Neural cell (in vitro differentiated cells): Measurements from ENCODE around the gene MKNK1.

Experiments used
- EP300 ChIP-seq: fragments of 450-650 bp; conservative IDR thresholded peaks from 2 replicates; pipeline ENCODE4 v1.6.1; 2014; ENCODE audit warnings: antibody characterized with exemption, mild to moderate bottlenecking, moderate library complexity; ENCODE audit not compliant: poor library complexity, severe bottlenecking
- EZH2 ChIP-seq: fragments of 200-600, 300-800 bp; shearing (Covaris generic), sonication (generic); IDR thresholded peaks from 2 replicates; pipeline ENCODE4 v1.6.1; 2014; ENCODE audit warnings: antibody characterized with exemption, low read length, borderline replicate concordance, mild to moderate bottlenecking; ENCODE audit not compliant: insufficient read depth, poor library complexity, severe bottlenecking
- POLR2AphosphoS5 ChIP-seq: IDR thresholded peaks from 2 replicates; pipeline ENCODE4 v1.6.1; 2012
- RAD21 ChIP-seq: fragments of 450-650 bp; conservative IDR thresholded peaks from 2 replicates; pipeline ENCODE4 v1.6.1; 2014; ENCODE audit warnings: antibody characterized with exemption, mild to moderate bottlenecking, moderate library complexity
- SMC3 ChIP-seq: fragments of 450-650 bp; conservative IDR thresholded peaks from 2 replicates; pipeline ENCODE4 v1.6.1; 2014; ENCODE audit warnings: antibody characterized with exemption, mild to moderate bottlenecking, moderate library complexity; ENCODE audit not compliant: poor library complexity
- TAF1 ChIP-seq: IDR thresholded peaks from 2 replicates; pipeline ENCODE4 v1.6.1; 2012; ENCODE audit warnings: low read depth
- TF ChIP-seq, protein P1 (sequence below): fragments of 450-650 bp; IDR thresholded peaks from 2 replicates; pipeline ENCODE4 v1.5.1; 2014; ENCODE audit warnings: antibody characterized with exemption, mild to moderate bottlenecking, moderate library complexity; ENCODE audit not compliant: poor library complexity, severe bottlenecking
- TF ChIP-seq, protein P2 (sequence below): IDR thresholded peaks from 2 replicates; pipeline ENCODE4 v1.6.1; 2012; ENCODE audit warnings: borderline replicate concordance

DNA sequence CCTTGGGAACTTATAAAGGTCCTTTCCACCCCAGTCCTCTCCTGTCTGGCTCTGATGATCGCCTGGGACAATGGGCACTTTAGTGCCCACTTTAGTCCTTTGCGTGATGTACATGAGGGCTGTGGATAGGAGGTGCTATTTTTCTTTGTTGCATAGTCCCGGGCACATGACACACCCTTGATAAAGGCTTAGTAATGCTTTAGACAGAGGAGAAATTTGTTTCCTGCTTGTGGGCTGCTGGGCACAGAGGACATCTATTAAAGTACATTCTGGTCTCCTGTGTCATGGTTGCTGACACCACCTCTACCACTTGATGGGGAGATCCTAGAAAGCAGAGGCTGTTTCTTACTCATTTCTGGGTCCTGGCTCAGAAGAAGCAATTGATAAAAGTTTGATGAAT is 47.2 kb downstream of the MKNK1 start:
- TF ChIP-seq, protein P1, sequence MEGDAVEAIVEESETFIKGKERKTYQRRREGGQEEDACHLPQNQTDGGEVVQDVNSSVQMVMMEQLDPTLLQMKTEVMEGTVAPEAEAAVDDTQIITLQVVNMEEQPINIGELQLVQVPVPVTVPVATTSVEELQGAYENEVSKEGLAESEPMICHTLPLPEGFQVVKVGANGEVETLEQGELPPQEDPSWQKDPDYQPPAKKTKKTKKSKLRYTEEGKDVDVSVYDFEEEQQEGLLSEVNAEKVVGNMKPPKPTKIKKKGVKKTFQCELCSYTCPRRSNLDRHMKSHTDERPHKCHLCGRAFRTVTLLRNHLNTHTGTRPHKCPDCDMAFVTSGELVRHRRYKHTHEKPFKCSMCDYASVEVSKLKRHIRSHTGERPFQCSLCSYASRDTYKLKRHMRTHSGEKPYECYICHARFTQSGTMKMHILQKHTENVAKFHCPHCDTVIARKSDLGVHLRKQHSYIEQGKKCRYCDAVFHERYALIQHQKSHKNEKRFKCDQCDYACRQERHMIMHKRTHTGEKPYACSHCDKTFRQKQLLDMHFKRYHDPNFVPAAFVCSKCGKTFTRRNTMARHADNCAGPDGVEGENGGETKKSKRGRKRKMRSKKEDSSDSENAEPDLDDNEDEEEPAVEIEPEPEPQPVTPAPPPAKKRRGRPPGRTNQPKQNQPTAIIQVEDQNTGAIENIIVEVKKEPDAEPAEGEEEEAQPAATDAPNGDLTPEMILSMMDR, result no peak
- TF ChIP-seq POLR2AphosphoS5 (no peak), EZH2 (no peak), TAF1 (no peak), RAD21 (no peak), SMC3 (no peak), EP300 (no peak)
- TF ChIP-seq, protein P2, sequence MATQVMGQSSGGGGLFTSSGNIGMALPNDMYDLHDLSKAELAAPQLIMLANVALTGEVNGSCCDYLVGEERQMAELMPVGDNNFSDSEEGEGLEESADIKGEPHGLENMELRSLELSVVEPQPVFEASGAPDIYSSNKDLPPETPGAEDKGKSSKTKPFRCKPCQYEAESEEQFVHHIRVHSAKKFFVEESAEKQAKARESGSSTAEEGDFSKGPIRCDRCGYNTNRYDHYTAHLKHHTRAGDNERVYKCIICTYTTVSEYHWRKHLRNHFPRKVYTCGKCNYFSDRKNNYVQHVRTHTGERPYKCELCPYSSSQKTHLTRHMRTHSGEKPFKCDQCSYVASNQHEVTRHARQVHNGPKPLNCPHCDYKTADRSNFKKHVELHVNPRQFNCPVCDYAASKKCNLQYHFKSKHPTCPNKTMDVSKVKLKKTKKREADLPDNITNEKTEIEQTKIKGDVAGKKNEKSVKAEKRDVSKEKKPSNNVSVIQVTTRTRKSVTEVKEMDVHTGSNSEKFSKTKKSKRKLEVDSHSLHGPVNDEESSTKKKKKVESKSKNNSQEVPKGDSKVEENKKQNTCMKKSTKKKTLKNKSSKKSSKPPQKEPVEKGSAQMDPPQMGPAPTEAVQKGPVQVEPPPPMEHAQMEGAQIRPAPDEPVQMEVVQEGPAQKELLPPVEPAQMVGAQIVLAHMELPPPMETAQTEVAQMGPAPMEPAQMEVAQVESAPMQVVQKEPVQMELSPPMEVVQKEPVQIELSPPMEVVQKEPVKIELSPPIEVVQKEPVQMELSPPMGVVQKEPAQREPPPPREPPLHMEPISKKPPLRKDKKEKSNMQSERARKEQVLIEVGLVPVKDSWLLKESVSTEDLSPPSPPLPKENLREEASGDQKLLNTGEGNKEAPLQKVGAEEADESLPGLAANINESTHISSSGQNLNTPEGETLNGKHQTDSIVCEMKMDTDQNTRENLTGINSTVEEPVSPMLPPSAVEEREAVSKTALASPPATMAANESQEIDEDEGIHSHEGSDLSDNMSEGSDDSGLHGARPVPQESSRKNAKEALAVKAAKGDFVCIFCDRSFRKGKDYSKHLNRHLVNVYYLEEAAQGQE, result no peak
